ENCODE measurements around the gene ADAM11.

Gene ADAM11

DNA sequence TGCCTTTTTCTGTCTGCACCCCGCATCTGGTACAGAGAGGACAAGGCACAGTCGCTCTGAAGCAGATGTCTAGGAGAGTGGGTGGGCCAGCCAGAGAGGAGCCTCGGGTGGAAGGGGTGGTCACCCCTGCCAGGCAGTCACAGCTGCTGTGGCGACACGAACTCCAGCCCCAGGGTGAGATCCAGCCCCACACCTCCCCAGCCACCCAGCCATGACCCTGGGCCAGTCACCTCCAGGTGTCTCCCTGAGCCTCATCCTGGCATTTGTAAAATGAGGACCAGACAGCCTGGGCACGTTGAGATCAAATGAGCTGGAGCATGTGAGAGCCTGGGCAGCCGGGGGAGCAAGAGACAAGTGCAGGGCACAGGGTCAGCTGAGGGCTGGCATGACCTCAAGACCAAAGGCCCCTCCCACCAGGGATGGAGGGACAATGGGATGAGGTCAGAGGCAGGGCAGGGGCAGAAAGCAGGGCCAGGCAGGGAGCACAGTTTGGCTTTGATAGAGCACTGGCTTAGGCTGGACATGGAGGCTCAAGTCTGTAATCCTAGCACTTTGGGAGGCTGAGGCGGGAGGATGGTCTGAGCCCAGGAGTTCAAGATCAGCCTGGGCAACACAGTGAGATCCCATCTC lies 7.7 kb downstream of the ADAM11 start:
- H3K9ac ChIP-seq (ENCODE audit: insufficient read length, low read depth): no peak overlapping the region
- no peaks in the 10 kb centered on the region for H3K9me3 ChIP-seq (ENCODE audit: insufficient read depth, low read length)
- no peaks in the 10 kb centered on the region for H3K36me3 ChIP-seq (ENCODE audit: insufficient read depth, insufficient read length, low read length)
- no peak for TF ChIP-seq ZNF274 (IDR thresholded peaks at IDR 0.05; ENCODE audit: low read depth, low read length)
- no peak for TF ChIP-seq YY1 (IDR thresholded peaks at IDR 0.05; ENCODE audit: insufficient read depth, insufficient read length)
- no peak for TF ChIP-seq SUZ12 (IDR thresholded peaks at IDR 0.05; ENCODE audit: extremely low read depth, insufficient read depth, insufficient read length)
- H3K4me3 ChIP-seq (ENCODE audit: insufficient read length, low read depth): no peak overlapping the region
- no peak for DNase-seq (ENCODE audit: low read depth, low spot score)
- H3K4me1 ChIP-seq (ENCODE audit: insufficient read depth, insufficient read length): peaks cover 26% of the 10 kb centered on the region
- H3K27me3 ChIP-seq (ENCODE audit: insufficient read depth, insufficient read length): no peaks in the 10 kb centered on the region

DNA sequence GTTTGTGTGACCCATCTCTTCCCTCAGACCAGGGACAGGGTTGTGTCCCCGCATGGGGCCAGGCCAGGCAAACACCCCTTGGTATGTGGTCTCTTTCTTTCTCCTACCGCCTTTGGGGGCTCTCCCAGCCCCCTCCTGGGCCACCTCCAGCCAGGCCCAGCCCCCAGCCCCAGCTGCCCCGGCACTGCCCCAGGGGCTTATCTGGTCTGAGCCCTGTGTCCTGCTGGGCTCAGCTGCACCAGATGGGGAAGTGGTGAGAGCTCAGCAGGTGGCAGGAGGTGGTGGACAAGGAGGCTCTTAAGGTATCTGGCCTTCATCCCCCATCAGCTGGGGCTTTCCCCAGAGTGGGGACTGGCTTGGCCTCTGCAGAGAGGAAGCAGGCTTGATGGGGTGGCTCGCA lies 8.7 kb downstream of the ADAM11 start:
- no peaks in the 10 kb centered on the region for H3K9me3 ChIP-seq (ENCODE audit: insufficient read depth, low read length)
- no peaks in the 10 kb centered on the region for H3K36me3 ChIP-seq (ENCODE audit: insufficient read depth, insufficient read length, low read length)
- no peaks in the 10 kb centered on the region for H3K27me3 ChIP-seq (ENCODE audit: insufficient read depth, insufficient read length)
- H3K4me3 ChIP-seq (ENCODE audit: insufficient read length, low read depth): no peak overlapping the region
- H3K4me1 ChIP-seq (ENCODE audit: insufficient read depth, insufficient read length): peaks cover 26% of the 10 kb centered on the region
- DNase-seq (ENCODE audit: low read depth, low spot score): no peak
- TF ChIP-seq SUZ12 (IDR thresholded peaks at IDR 0.05; ENCODE audit: extremely low read depth, insufficient read depth, insufficient read length) (no peak), ZNF274 (IDR thresholded peaks at IDR 0.05; ENCODE audit: low read depth, low read length) (no peak), YY1 (IDR thresholded peaks at IDR 0.05; ENCODE audit: insufficient read depth, insufficient read length) (no peak)
- no peak overlapping the region for H3K9ac ChIP-seq (ENCODE audit: insufficient read length, low read depth)

DNA sequence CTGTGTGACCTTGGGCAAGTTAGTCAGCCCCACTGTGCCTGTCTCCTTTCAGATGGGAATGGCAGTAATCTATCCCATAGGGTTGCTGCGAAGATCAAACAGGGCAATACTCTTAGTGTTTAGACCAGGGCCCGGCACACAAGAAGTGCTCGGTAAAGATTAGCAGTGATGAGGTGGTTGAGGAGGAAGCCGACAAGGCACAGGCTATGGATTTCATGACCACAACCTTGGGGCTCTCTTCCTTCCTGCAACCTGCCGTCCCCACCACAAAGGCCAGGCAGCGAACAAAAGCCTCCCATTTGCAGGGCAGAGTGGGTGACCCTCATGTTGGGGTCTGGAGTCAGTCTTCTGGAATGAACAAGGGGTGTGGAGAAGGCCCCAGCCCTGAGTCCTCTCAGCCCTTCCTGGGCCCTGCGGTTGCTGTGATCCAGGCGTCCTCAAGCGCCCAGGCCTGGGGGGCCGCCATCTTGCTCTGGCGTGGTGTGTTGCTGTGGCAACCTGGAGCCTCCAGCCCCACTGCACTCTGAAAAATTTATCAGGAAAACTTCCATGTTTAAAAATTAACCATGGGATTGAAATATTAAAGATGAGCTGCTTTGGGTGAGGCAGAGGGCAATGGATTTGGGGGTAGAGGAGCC lies 9.8 kb downstream of the ADAM11 start:
- H3K9me3 ChIP-seq (ENCODE audit: insufficient read depth, low read length): no peaks in the 10 kb centered on the region
- no peaks in the 10 kb centered on the region for H3K36me3 ChIP-seq (ENCODE audit: insufficient read depth, insufficient read length, low read length)
- no peak overlapping the region for H3K4me3 ChIP-seq (ENCODE audit: insufficient read length, low read depth)
- H3K27me3 ChIP-seq (ENCODE audit: insufficient read depth, insufficient read length): no peaks in the 10 kb centered on the region
- no peak for TF ChIP-seq YY1 (IDR thresholded peaks at IDR 0.05; ENCODE audit: insufficient read depth, insufficient read length)
- no peak for TF ChIP-seq ZNF274 (IDR thresholded peaks at IDR 0.05; ENCODE audit: low read depth, low read length)
- no peak for TF ChIP-seq SUZ12 (IDR thresholded peaks at IDR 0.05; ENCODE audit: extremely low read depth, insufficient read depth, insufficient read length)
- H3K4me1 ChIP-seq (ENCODE audit: insufficient read depth, insufficient read length): peaks cover 26% of the 10 kb centered on the region
- DNase-seq (ENCODE audit: low read depth, low spot score): no peak
- H3K9ac ChIP-seq (ENCODE audit: insufficient read length, low read depth): no peak overlapping the region

DNA sequence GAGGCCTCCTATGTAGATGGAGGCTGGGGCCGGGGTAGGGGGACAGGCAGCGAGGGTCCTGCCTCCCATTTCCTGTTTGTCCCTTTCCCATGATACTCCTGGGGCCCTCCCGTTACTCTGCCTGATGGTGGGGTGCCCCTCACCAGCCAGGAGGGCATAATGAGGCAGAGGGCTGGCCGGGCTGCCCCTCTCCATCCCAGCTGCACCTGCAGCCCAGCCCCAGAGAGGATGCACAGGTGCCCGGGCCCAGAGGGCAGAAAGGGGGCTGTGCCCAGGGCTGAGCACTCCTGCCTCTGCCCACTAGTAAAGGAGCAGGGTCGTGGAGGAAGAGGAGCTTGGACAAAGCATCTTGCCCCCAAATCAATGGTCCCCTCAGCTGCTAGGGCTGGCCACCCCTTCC lies 10.4 kb downstream of the ADAM11 start:
- no peaks in the 10 kb centered on the region for H3K9me3 ChIP-seq (ENCODE audit: insufficient read depth, low read length)
- H3K36me3 ChIP-seq (ENCODE audit: insufficient read depth, insufficient read length, low read length): no peaks in the 10 kb centered on the region
- H3K4me1 ChIP-seq (ENCODE audit: insufficient read depth, insufficient read length): peaks cover 26% of the 10 kb centered on the region
- DNase-seq (ENCODE audit: low read depth, low spot score): no peak
- TF ChIP-seq ZNF274 (IDR thresholded peaks at IDR 0.05; ENCODE audit: low read depth, low read length) (no peak), YY1 (IDR thresholded peaks at IDR 0.05; ENCODE audit: insufficient read depth, insufficient read length) (no peak)
- no peak overlapping the region for H3K4me3 ChIP-seq (ENCODE audit: insufficient read length, low read depth)
- no peak overlapping the region for H3K9ac ChIP-seq (ENCODE audit: insufficient read length, low read depth)
- no peaks in the 10 kb centered on the region for H3K27me3 ChIP-seq (ENCODE audit: insufficient read depth, insufficient read length)

DNA sequence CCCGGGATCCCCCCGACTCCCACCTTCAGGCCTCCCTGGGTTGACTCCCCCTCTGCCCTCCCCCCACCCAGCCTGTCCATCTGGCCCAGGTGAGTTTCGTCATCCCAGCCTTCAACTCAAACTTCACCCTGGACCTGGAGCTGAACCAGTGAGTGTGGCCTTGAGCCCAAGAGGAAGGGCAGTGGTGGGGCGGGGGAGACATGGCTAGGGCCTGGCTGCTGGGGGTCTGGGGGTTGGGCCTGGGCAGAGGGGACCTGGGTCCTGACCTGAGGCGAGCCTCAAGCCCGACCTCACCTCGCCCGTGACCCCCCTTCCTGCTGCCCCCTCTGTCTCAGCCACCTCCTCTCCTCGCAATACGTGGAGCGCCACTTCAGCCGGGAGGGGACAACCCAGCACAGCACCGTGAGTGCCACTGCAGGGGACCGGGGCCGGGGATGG lies 10.9 kb downstream of the ADAM11 start:
- TF ChIP-seq SUZ12 (IDR thresholded peaks at IDR 0.05; ENCODE audit: extremely low read depth, insufficient read depth, insufficient read length) (no peak), YY1 (IDR thresholded peaks at IDR 0.05; ENCODE audit: insufficient read depth, insufficient read length) (no peak), ZNF274 (IDR thresholded peaks at IDR 0.05; ENCODE audit: low read depth, low read length) (no peak)
- no peaks in the 10 kb centered on the region for H3K27me3 ChIP-seq (ENCODE audit: insufficient read depth, insufficient read length)

DNA sequence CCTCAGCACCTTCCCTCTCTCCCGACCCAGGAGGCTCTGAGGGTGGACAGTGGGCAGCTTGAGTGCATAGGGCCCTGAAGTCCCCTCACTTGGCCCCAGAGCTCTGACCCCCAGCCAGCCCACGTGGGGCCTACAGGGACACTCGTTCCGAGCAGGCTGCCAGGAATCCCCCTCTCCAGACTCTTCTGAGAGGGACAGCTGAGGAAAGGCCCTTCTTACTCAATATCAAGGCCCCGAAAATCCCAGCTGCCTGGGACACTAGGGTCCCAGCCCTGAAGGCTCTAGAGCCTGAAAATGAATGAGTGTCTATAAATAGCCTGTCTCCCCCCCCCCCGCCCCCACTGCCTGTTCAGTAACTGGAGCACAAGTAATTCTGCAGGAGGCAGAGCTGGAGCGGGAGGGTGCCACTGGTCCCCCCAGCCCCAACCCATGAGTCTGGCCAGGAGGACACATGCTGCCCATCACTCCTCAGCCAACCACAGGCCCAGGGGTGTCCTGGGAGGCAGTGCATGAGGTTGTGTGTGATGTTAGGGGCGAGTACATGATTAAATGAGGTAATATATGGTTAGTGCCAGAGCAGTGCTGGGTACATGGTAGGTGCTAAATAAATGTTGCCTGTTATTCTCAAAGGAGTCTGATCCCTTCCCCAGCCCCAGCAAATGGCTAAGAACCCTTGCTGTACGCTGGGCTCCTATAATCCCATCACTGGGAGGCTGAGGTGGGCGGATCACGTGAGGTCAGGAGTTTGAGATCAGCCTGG lies 11.6 kb downstream of the ADAM11 start:
- Histone ChIP-seq H3K4me3 (ENCODE audit: insufficient read length, low read depth) (no peak overlapping the region), H3K9me3 (ENCODE audit: insufficient read depth, low read length) (no peaks in the 10 kb centered on the region), H3K36me3 (ENCODE audit: insufficient read depth, insufficient read length, low read length) (no peaks in the 10 kb centered on the region), H3K27me3 (ENCODE audit: insufficient read depth, insufficient read length) (no peaks in the 10 kb centered on the region), H3K4me1 (ENCODE audit: insufficient read depth, insufficient read length) (peaks cover 29% of the 10 kb centered on the region), H3K9ac (ENCODE audit: insufficient read length, low read depth) (no peak overlapping the region)
- no peak for TF ChIP-seq SUZ12 (IDR thresholded peaks at IDR 0.05; ENCODE audit: extremely low read depth, insufficient read depth, insufficient read length)
- TF ChIP-seq ZNF274 (IDR thresholded peaks at IDR 0.05; ENCODE audit: low read depth, low read length): no peak
- no peak for TF ChIP-seq YY1 (IDR thresholded peaks at IDR 0.05; ENCODE audit: insufficient read depth, insufficient read length)
- no peak for DNase-seq (ENCODE audit: low read depth, low spot score)

More for the DNA sequence above, 10.9 kb downstream of the ADAM11 start:
- Histone ChIP-seq H3K36me3 (ENCODE audit: insufficient read depth, insufficient read length, low read length) (no peaks in the 10 kb centered on the region), H3K4me1 (ENCODE audit: insufficient read depth, insufficient read length) (peaks cover 29% of the 10 kb centered on the region), H3K9me3 (ENCODE audit: insufficient read depth, low read length) (no peaks in the 10 kb centered on the region), H3K4me3 (ENCODE audit: insufficient read length, low read depth) (no peak overlapping the region), H3K9ac (ENCODE audit: insufficient read length, low read depth) (no peak overlapping the region)
- DNase-seq (ENCODE audit: low read depth, low spot score): no peak
